ENCODE results near the gene FREM2.
A peak's percentile ranks its signal among the peaks of the same experiment; 100 is the strongest.

Gene FREM2

DNA sequence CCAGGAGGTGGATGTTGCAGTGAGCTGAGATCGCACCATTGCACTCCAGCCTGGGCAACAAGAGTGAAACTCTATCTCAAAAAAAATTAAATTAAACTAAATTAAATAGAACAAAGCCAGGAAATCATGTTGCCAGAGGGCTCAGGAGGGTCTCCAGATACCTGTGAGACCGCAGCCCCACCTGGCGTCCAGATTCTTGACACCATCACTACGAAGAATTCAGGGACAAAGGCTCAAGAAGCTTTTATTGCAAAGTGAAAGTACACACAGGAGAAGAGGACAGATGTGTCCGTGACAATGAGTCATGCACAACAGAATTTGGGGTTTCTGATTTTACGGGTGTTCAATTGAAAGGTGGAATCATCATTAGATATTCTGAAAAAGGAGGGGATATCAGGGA is 227.2 kb downstream of the FREM2 start:
- TF ChIP-seq, protein P1, sequence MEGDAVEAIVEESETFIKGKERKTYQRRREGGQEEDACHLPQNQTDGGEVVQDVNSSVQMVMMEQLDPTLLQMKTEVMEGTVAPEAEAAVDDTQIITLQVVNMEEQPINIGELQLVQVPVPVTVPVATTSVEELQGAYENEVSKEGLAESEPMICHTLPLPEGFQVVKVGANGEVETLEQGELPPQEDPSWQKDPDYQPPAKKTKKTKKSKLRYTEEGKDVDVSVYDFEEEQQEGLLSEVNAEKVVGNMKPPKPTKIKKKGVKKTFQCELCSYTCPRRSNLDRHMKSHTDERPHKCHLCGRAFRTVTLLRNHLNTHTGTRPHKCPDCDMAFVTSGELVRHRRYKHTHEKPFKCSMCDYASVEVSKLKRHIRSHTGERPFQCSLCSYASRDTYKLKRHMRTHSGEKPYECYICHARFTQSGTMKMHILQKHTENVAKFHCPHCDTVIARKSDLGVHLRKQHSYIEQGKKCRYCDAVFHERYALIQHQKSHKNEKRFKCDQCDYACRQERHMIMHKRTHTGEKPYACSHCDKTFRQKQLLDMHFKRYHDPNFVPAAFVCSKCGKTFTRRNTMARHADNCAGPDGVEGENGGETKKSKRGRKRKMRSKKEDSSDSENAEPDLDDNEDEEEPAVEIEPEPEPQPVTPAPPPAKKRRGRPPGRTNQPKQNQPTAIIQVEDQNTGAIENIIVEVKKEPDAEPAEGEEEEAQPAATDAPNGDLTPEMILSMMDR (IDR thresholded peaks at IDR 0.05; ENCODE audit: insufficient read depth, missing control alignments), result no peak
- FAIRE-seq, result no peak
- no peak for DNase-seq (ENCODE audit: insufficient read length, low spot score)

DNA sequence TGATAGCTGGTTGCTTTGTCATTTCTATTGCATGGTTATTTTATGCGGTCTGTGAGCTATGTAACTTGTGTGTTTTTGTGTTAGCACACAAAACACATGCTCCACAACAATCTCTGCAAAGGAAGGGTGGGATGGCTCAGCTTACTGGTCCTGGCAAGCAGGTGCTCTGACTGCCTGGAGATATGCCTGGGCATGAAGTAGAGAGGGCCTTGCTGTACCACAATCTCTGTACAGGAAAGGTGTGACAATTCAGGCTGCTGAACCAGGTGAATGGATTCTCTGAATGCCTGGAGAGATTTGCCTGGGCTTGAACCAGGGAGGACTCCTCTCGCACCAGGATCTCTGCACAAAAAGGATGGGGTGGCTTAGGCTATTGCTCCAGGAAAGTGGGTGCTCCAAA is 234.2 kb downstream of the FREM2 start:
- no peak for DNase-seq (ENCODE audit: insufficient read length, low spot score)
- no peak for FAIRE-seq

DNA sequence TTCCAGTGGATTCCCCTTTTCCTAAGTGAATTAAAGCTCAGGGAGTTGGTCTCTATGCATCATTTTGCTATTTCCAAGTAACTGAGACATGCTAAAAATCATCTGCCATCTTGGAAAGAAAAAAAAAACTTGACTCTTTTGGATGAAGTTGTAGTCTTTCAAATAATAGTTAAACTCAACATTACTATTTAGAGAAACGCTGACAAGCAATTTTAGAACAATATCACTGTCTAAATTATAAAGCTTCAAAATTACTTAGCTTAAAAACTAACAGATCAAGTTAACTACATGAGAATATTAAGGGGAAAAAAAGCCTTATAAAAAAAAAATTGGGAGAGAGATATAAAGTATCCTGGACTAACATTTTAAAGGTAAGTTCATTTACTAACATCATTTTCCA is 235.3 kb downstream of the FREM2 start:
- FAIRE-seq, result no peak
- TF ChIP-seq, protein P1 (IDR thresholded peaks at IDR 0.05; ENCODE audit: insufficient read depth, missing control alignments), result no peak
- DNase-seq (ENCODE audit: insufficient read length, low spot score), result no peak

More for the DNA sequence above, 234.2 kb downstream of the FREM2 start:
- TF ChIP-seq, protein P1 (IDR thresholded peaks at IDR 0.05; ENCODE audit: insufficient read depth, missing control alignments), result no peak

GRCh38 chr13:38933786-38934185 is 246.9 kb downstream of the FREM2 start:
- DNase-seq (ENCODE audit: insufficient read length, low spot score) (no peak), FAIRE-seq (peak; percentile 29)
- TF ChIP-seq, protein P1 (IDR thresholded peaks at IDR 0.05; ENCODE audit: insufficient read depth, missing control alignments), result no peak
